GM23338 (cell line): Measurements from ENCODE around the gene FSIP1.

ENCODE experiments used
- CTCF ChIP-seq, 2 experiments: fragments of 200-600 bp in 1 of 2; sonication (generic) in 1 of 2; conservative IDR thresholded peaks; 2 replicates each; pipeline versions ENCODE4 v1.5.1 to v1.6.1; 2016 to 2017; ENCODE audit warnings: antibody characterized with exemption in 2 of 2, low read depth in 2 of 2, mild to moderate bottlenecking in 2 of 2, moderate library complexity in 1 of 2
- EZH2 ChIP-seq: fragments of 200-600 bp; sonication (generic); IDR thresholded peaks from one replicate; pipeline ENCODE4 v1.8.0; 2017; ENCODE audit warnings: antibody characterized with exemption, mild to moderate bottlenecking, low read depth; ENCODE audit not compliant: unreplicated experiment
- POLR2AphosphoS5 ChIP-seq: IDR thresholded peaks from 2 replicates; pipeline ENCODE4 v1.6.1; 2016; ENCODE audit warnings: antibody characterized with exemption, low read depth
- REST ChIP-seq: IDR thresholded peaks from one replicate; pipeline ENCODE4 v1.6.1; 2018; ENCODE audit warnings: antibody characterized with exemption; ENCODE audit not compliant: unreplicated experiment

DNA sequence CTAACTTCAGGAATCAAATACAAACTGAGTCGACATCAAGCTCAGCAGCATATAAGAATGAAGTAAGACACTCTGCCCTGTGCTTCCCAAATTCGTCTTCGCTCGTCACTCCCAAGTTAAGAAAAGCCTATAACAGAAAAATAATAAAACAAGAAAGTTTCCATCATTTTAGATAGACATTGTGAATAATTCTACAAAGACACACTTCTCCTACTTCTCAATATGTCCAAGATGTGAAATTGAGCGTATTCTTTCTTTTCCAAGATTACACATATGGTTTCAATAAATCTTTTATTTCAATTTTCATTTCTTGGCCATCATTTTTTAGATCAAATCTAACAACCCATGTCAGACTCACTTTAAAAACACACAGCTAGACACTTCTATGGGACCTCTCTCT lies 85.1 kb downstream of the FSIP1 start:
- TF ChIP-seq CTCF (conservative IDR thresholded peaks at IDR 0.05; ENCODE audit: low read depth in 2 of 2) (no peak), EZH2 (no peak), REST (no peak), POLR2AphosphoS5 (no peak)
